Keratinocyte (primary cell): ENCODE data around the gene CYB561. TPM values are rescaled to one million over a fixed set of nuclear protein-coding genes. Genes with fewer than 3 reads are reported as not detected.
A peak's percentile ranks its signal among the peaks of the same experiment; 100 is the strongest.

Experiments used
- DNase-seq: peaks from one replicate; pipeline ENCODE4 v3.0.0-alpha.2; 2011; ENCODE audit warnings: low read depth, missing footprints, low spot score
- FAIRE-seq: peaks from 2 replicates; lab custom pipeline; 2011; peaks lifted over from hg19 to GRCh38; lab: Jason Lieb, UNC
- H2AFZ ChIP-seq: 2 replicates; pipeline ENCODE4 v1.6.0; 2012; ENCODE audit warnings: low read length, control low read depth, inconsistent platforms; ENCODE audit not compliant: control insufficient read depth
- H3K27ac ChIP-seq: 2 replicates; pipeline ENCODE4 v1.5.1; 2011; ENCODE audit warnings: low read length; ENCODE audit not compliant: control insufficient read depth, insufficient read depth
- H3K27me3 ChIP-seq: 3 replicates; pipeline ENCODE4 v1.6.0; 2011; ENCODE audit warnings: low read length; ENCODE audit not compliant: control insufficient read depth, insufficient read depth; ENCODE audit errors: extremely low read depth
- H3K36me3 ChIP-seq, 2 experiments: 2 replicates in 1 of 2; 3 replicates in 1 of 2; pipeline ENCODE4 v1.5.1; 2011; ENCODE audit warnings: low read length in 2 of 2, mild to moderate bottlenecking in 1 of 2; ENCODE audit not compliant: control insufficient read depth in 2 of 2, insufficient read depth in 2 of 2; ENCODE audit errors: extremely low read depth in 1 of 2
- H3K4me1 ChIP-seq: 3 replicates; pipeline ENCODE4 v1.5.1; 2011; ENCODE audit warnings: low read length; ENCODE audit not compliant: control insufficient read depth, insufficient read depth; ENCODE audit errors: extremely low read depth
- H3K4me2 ChIP-seq: 3 replicates; pipeline ENCODE4 v1.6.0; 2011; ENCODE audit warnings: low read depth, low read length; ENCODE audit not compliant: control insufficient read depth, insufficient read depth; ENCODE audit errors: extremely low read depth
- H3K4me3 ChIP-seq, 3 experiments: fragments of 200-600 bp in 1 of 3; sonication (generic) in 1 of 3; 2 replicates in 2 of 3; 3 replicates in 1 of 3; pipeline ENCODE4 v1.5.1; 2011 to 2016; ENCODE audit warnings: low read length in 3 of 3, mild to moderate bottlenecking in 3 of 3, control low read depth in 2 of 3, inconsistent platforms in 1 of 3, low read depth in 1 of 3, mixed read lengths in 1 of 3, mixed run types in 1 of 3, moderate library complexity in 1 of 3; ENCODE audit not compliant: control insufficient read depth in 2 of 3, insufficient read depth in 2 of 3; ENCODE audit errors: extremely low read depth in 1 of 3
- H3K79me2 ChIP-seq: 2 replicates; pipeline ENCODE4 v1.6.0; 2012; ENCODE audit warnings: low read length; ENCODE audit not compliant: control insufficient read depth, insufficient read depth
- H3K9ac ChIP-seq: 3 replicates; pipeline ENCODE4 v1.6.0; 2011; ENCODE audit warnings: low read length; ENCODE audit not compliant: control insufficient read depth, insufficient read depth; ENCODE audit errors: extremely low read depth
- H3K9me1 ChIP-seq: 3 replicates; pipeline ENCODE4 v1.6.0; 2011; ENCODE audit warnings: low read length; ENCODE audit not compliant: control insufficient read depth, insufficient read depth; ENCODE audit errors: extremely low read depth
- H3K9me3 ChIP-seq: 2 replicates; pipeline ENCODE4 v1.5.1; 2012; ENCODE audit warnings: low read depth, low read length; ENCODE audit not compliant: control insufficient read depth
- H4K20me1 ChIP-seq: 3 replicates; pipeline ENCODE4 v1.6.0; 2011; ENCODE audit warnings: low read length; ENCODE audit not compliant: control insufficient read depth, insufficient read depth; ENCODE audit errors: extremely low read depth
- EZH2 ChIP-seq: IDR thresholded peaks from one replicate; pipeline ENCODE4 v1.6.1; 2012; ENCODE audit warnings: inconsistent platforms, mild to moderate bottlenecking, low read length, moderate library complexity
- dilution Hi-C: fragments of 300-500 bp; cut with MboI; formaldehyde crosslinking; loops from one replicate; pipeline ENCODE4 v1.7.0; 2020; ENCODE audit warnings: low sequenced_read_pairs; ENCODE audit not compliant: extremely low pct_ligation_motif_present
- polyA plus RNA-seq, 5 experiments: library from polyadenylated mRNA; depleted of rRNA in 3 of 5; stranded (reverse) in 3 of 5; stranded (forward) in 1 of 5; unstranded in 1 of 5; fragments of >200 nt; gene quantifications; 1 replicate in 1 of 5; 2 replicates in 3 of 5; 3 replicates in 1 of 5; pipeline versions ENCODE4 v1.2.1 to v1.2.3, GENCODE V29; 2011 to 2012; ENCODE audit warnings: missing spikeins in 2 of 5, low read depth in 1 of 5, low replicate concordance in 1 of 5
- TF ChIP-seq, protein P1 (sequence below), 3 experiments: IDR thresholded peaks in 1 of 3; conservative IDR thresholded peaks in 1 of 3; optimal IDR thresholded peaks in 1 of 3; 2 replicates in 2 of 3; 3 replicates in 1 of 3; pipeline versions ENCODE3 to v1.5.1; 2011; ENCODE audit warnings: low read length in 3 of 3, mild to moderate bottlenecking in 3 of 3, moderate library complexity in 2 of 3, control low read depth in 1 of 3, inconsistent platforms in 1 of 3; ENCODE audit not compliant: insufficient read depth in 2 of 3; ENCODE audit errors: extremely low read depth in 1 of 3

The CYB561 gene
- polyA plus RNA-seq, 1 donor (not counting 4 experiments of a cell fraction or from before 2014, with no cell fraction given), result 14.4 TPM

GRCh38 chr17:63434951-63435571, 11.0 kb downstream of the CYB561 start:
- no peaks in the 10 kb centered on the region for H4K20me1 ChIP-seq
- H3K9ac ChIP-seq, result no peak overlapping the region
- H3K4me3 ChIP-seq, result no peak overlapping the region
- no peaks in the 10 kb centered on the region for H3K79me2 ChIP-seq
- H3K9me3 ChIP-seq, result no peaks in the 10 kb centered on the region
- TF ChIP-seq, protein P1, sequence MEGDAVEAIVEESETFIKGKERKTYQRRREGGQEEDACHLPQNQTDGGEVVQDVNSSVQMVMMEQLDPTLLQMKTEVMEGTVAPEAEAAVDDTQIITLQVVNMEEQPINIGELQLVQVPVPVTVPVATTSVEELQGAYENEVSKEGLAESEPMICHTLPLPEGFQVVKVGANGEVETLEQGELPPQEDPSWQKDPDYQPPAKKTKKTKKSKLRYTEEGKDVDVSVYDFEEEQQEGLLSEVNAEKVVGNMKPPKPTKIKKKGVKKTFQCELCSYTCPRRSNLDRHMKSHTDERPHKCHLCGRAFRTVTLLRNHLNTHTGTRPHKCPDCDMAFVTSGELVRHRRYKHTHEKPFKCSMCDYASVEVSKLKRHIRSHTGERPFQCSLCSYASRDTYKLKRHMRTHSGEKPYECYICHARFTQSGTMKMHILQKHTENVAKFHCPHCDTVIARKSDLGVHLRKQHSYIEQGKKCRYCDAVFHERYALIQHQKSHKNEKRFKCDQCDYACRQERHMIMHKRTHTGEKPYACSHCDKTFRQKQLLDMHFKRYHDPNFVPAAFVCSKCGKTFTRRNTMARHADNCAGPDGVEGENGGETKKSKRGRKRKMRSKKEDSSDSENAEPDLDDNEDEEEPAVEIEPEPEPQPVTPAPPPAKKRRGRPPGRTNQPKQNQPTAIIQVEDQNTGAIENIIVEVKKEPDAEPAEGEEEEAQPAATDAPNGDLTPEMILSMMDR (optimal IDR thresholded peaks at IDR 0.05 in 1 of 3, IDR thresholded peaks at IDR 0.05 in 1 of 3, conservative IDR thresholded peaks at IDR 0.05 in 1 of 3; ENCODE audit: extremely low read depth in 1 of 3, insufficient read depth in 2 of 3, low read length in 3 of 3), result peak in 2 of 3 experiments; percentile 40 to 43
- no peak for TF ChIP-seq EZH2
- no peak overlapping the region for H2AFZ ChIP-seq
- no peak overlapping the region for H3K27ac ChIP-seq
- FAIRE-seq (peak; percentile 39), DNase-seq (no peak)
- H3K4me2 ChIP-seq, result no peak overlapping the region
- peaks cover 20% of the 10 kb centered on the region for H3K4me1 ChIP-seq
- H3K9me1 ChIP-seq, result no peaks in the 10 kb centered on the region
- no peaks in the 10 kb centered on the region for H3K27me3 ChIP-seq
- peaks cover 0 to 12% of the 10 kb centered on the region in 2 experiments for H3K36me3 ChIP-seq
- dilution Hi-C loops, result no loop called here

DNA sequence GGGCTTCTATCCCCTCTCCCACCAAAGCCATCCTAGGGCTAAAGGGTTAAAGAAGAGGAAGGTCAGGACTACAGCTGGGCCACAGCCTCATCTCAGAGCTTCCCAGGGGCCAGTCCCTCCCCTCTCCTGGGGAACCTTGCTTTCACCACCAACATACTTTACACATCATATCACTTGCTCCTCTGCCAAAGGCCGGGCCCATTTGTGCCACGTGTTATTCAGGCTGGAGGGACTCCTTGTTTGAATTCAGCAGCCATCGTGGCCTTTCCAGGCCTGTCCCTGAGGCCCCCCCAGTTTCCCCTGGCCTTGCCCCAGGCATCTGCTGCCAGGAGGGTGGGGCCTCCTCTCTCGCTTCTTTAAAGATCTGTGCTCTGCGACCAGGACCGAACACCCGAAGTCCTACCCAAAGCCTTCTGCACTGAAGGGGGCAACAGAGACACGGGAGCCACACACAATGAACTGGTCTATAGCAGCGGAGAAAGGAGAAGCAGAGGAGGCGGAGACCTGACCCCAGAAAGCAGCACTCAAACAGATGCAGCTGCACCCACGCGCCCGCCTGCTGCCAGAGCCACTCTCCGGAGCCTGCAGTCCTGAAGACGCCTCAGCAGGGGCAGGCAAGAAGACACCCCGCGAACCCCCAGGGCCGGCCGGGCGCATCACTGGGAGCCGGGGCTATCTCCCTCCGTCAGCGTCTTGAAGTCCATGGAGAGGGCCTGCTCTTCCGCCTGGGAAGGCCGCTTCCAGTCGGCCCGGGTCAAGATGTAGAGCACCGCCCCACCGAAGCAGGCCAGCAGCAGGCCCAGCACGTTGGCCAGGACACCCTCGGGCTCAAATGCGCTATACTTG, 12.1 kb downstream of the CYB561 start:
- H4K20me1 ChIP-seq, result no peaks in the 10 kb centered on the region
- TF ChIP-seq, protein P1 (optimal IDR thresholded peaks at IDR 0.05 in 1 of 3, IDR thresholded peaks at IDR 0.05 in 1 of 3, conservative IDR thresholded peaks at IDR 0.05 in 1 of 3; ENCODE audit: extremely low read depth in 1 of 3, insufficient read depth in 2 of 3, low read length in 3 of 3), result no peak
- TF ChIP-seq EZH2, result no peak
- H3K4me2 ChIP-seq, result no peak overlapping the region
- no peaks in the 10 kb centered on the region for H3K27me3 ChIP-seq
- H3K9me3 ChIP-seq, result no peaks in the 10 kb centered on the region
- no peaks in the 10 kb centered on the region for H3K9me1 ChIP-seq
- H3K4me3 ChIP-seq, result no peak overlapping the region
- no peak overlapping the region for H3K27ac ChIP-seq
- FAIRE-seq (peak; percentile 51), DNase-seq (no peak)
- no peaks in the 10 kb centered on the region for H3K79me2 ChIP-seq
- dilution Hi-C loops, result no loop called here
- H2AFZ ChIP-seq, result no peak overlapping the region
- peaks cover 20% of the 10 kb centered on the region for H3K4me1 ChIP-seq
- no peak overlapping the region for H3K9ac ChIP-seq
- peaks cover 3 to 12% of the 10 kb centered on the region in 2 experiments for H3K36me3 ChIP-seq
